Endothelial cell of umbilical vein (primary cell): ENCODE measurements around the gene IFI6. TPM values are rescaled to one million over a fixed set of nuclear protein-coding genes. Genes with fewer than 3 reads are reported as not detected.

ENCODE experiments used
- BruUV-seq: library from RNA; stranded (reverse); fragments of 400-500 nt; replicated peaks from 2 replicates; lab custom pipeline; 2021; lab: Mats Ljungman, UMichigan
- CTCF ChIA-PET: fragments of 300-600, 350-600 bp; sonication (Branson Sonifier 250); formaldehyde crosslinking; loops from one replicate; lab custom pipeline; 2021; ENCODE audit warnings: antibody characterized with exemption, inconsistent platforms; lab: Charles Lee
- POLR2A ChIA-PET: fragments of 300-600, 350-600 bp; sonication (Branson Sonifier 250); formaldehyde crosslinking; loops from one replicate; lab custom pipeline; 2021; ENCODE audit warnings: antibody characterized with exemption, inconsistent platforms; lab: Charles Lee
- DNase-seq: peaks from one replicate; pipeline ENCODE4 v3.0.0-alpha.2; 2011; ENCODE audit warnings: low read depth, low spot score
- FAIRE-seq: peaks from 2 replicates; lab custom pipeline; 2011; peaks lifted over from hg19 to GRCh38; lab: Jason Lieb, UNC
- H2AFZ ChIP-seq: 2 replicates; pipeline ENCODE4 v1.6.0; 2012; ENCODE audit warnings: low read depth, low read length, control low read depth, inconsistent platforms
- H3K27ac ChIP-seq: 2 replicates; pipeline ENCODE4 v1.5.1; 2011; ENCODE audit warnings: low read depth, mild to moderate bottlenecking, control low read depth, low read length, moderate library complexity; ENCODE audit not compliant: insufficient read depth
- H3K27me3 ChIP-seq, 2 experiments: 2 replicates each; pipeline versions ENCODE4 v1.6.0 to v1.6.1; 2011; ENCODE audit warnings: low read length in 2 of 2, mixed read lengths in 1 of 2; ENCODE audit not compliant: control insufficient read depth in 2 of 2, insufficient read depth in 2 of 2
- H3K36me3 ChIP-seq, 2 experiments: 2 replicates in 1 of 2; 3 replicates in 1 of 2; pipeline ENCODE4 v1.5.1; 2011; ENCODE audit warnings: low read length in 2 of 2, mild to moderate bottlenecking in 1 of 2, moderate library complexity in 1 of 2; ENCODE audit not compliant: control insufficient read depth in 2 of 2, insufficient read depth in 2 of 2; ENCODE audit errors: extremely low read depth in 1 of 2
- H3K4me1 ChIP-seq: 3 replicates; pipeline ENCODE4 v1.5.1; 2011; ENCODE audit warnings: mild to moderate bottlenecking, low read length; ENCODE audit not compliant: control insufficient read depth, insufficient read depth; ENCODE audit errors: extremely low read depth
- H3K4me2 ChIP-seq: 2 replicates; pipeline ENCODE4 v1.6.1; 2011; ENCODE audit warnings: low read length, control low read depth, mixed read lengths; ENCODE audit not compliant: insufficient read depth
- H3K4me3 ChIP-seq, 3 experiments: fragments of 200-600 bp in 1 of 3; sonication (generic), shearing (Covaris generic) in 1 of 3; replicated peaks in 1 of 3; 2 replicates each; pipeline ENCODE4 v1.5.1; 2011 to 2016; ENCODE audit warnings: control low read depth in 3 of 3, low read length in 3 of 3, mild to moderate bottlenecking in 2 of 3, inconsistent platforms in 1 of 3, low read depth in 1 of 3, moderate library complexity in 1 of 3; ENCODE audit not compliant: insufficient read depth in 1 of 3
- H3K79me2 ChIP-seq: 2 replicates; pipeline ENCODE4 v1.6.0; 2012; ENCODE audit warnings: low read length, inconsistent platforms; ENCODE audit not compliant: control insufficient read depth, insufficient read depth
- H3K9ac ChIP-seq: replicated peaks from 2 replicates; pipeline ENCODE3; 2011; ENCODE audit warnings: low read length, control low read depth; ENCODE audit not compliant: insufficient read depth; ENCODE audit errors: extremely low read depth
- H3K9me1 ChIP-seq: replicated peaks from 3 replicates; pipeline ENCODE4 v1.6.0; 2011; ENCODE audit warnings: mild to moderate bottlenecking, low read length; ENCODE audit not compliant: control insufficient read depth, insufficient read depth; ENCODE audit errors: extremely low read depth
- H3K9me3 ChIP-seq: replicated peaks from 2 replicates; pipeline ENCODE4 v1.5.1; 2012; ENCODE audit warnings: low read length, inconsistent platforms; ENCODE audit not compliant: control insufficient read depth, insufficient read depth
- H4K20me1 ChIP-seq: replicated peaks from 2 replicates; pipeline ENCODE3; 2011; ENCODE audit warnings: mild to moderate bottlenecking, low read length; ENCODE audit not compliant: control insufficient read depth, insufficient read depth; ENCODE audit errors: extremely low read depth
- CTCF ChIP-seq, 2 donors: IDR thresholded peaks; 1 replicate in 1 of 2; 2 replicates in 1 of 2; pipeline ENCODE4 v1.5.1; 2011; ENCODE audit warnings: low read length in 2 of 2, mild to moderate bottlenecking in 2 of 2, moderate library complexity in 2 of 2, control low read depth in 1 of 2, inconsistent platforms in 1 of 2, low read depth in 1 of 2; ENCODE audit not compliant: insufficient read depth in 1 of 2; ENCODE audit errors: extremely low read depth in 1 of 2
- EZH2 ChIP-seq: IDR thresholded peaks from 2 replicates; pipeline ENCODE4 v1.6.1; 2012; ENCODE audit warnings: borderline replicate concordance, low read depth, mild to moderate bottlenecking, moderate library complexity, low read length, inconsistent platforms; ENCODE audit not compliant: severe bottlenecking
- FOS ChIP-seq: IDR thresholded peaks from 2 replicates; pipeline ENCODE4 v1.6.1; 2011; ENCODE audit warnings: mild to moderate bottlenecking, low read length, moderate library complexity, borderline replicate concordance; ENCODE audit not compliant: insufficient read depth
- GATA2 ChIP-seq: IDR thresholded peaks from 2 replicates; pipeline ENCODE4 v1.7.0; 2011; ENCODE audit warnings: low read depth, mild to moderate bottlenecking, moderate library complexity, mixed read lengths, low read length; ENCODE audit not compliant: insufficient read length, insufficient read depth
- JUN ChIP-seq: IDR thresholded peaks from 2 replicates; pipeline ENCODE4 v1.6.1; 2011; ENCODE audit warnings: borderline replicate concordance, low read depth; ENCODE audit not compliant: insufficient read length, insufficient read depth
- MYC ChIP-seq: IDR thresholded peaks from one replicate; pipeline ENCODE4 v1.6.1; 2011; ENCODE audit warnings: mild to moderate bottlenecking, low read depth, low read length
- POLR2A ChIP-seq: IDR thresholded peaks from 2 replicates; pipeline ENCODE4 v1.6.1; 2012; ENCODE audit warnings: low read depth, mild to moderate bottlenecking, control low read depth, low read length
- POLR2AphosphoS5 ChIP-seq: IDR thresholded peaks from 2 replicates; pipeline ENCODE4 v1.6.1; 2012; ENCODE audit warnings: low read depth, mild to moderate bottlenecking, control low read depth, low read length, moderate library complexity; ENCODE audit not compliant: insufficient read depth
- dilution Hi-C: fragments of 300-500 bp; cut with MboI; formaldehyde crosslinking; loops from one replicate; pipeline ENCODE4 v1.15.0; 2019; ENCODE audit warnings: low sequenced_read_pairs; ENCODE audit not compliant: extremely low pct_ligation_motif_present
- intact Hi-C: fragments of 100-400 bp; cut with micrococcal nuclease; formaldehyde crosslinking; loops from one replicate; pipeline ENCODE4 v1.10.0; 2022
- polyA plus RNA-seq, 4 experiments: library from polyadenylated mRNA; depleted of rRNA in 3 of 4; stranded (reverse) in 3 of 4; unstranded in 1 of 4; fragments of >200 nt; gene quantifications; 2 replicates each; pipeline versions ENCODE4 v1.2.1 to v1.2.3, GENCODE V29; 2011 to 2012; ENCODE audit warnings: missing spikeins in 1 of 4
- total RNA-seq: library from RNA; stranded (reverse); gene quantifications from 2 replicates; pipeline ENCODE4 v1.2.3, GENCODE V29; 2021
- TF ChIP-seq, protein P1 (sequence below): IDR thresholded peaks from 2 replicates; pipeline ENCODE4 v1.6.1; 2011; ENCODE audit not compliant: insufficient read depth, insufficient read length

IFI6 gene
- total and polyA plus RNA-seq, 2 donors (not counting 3 experiments of a cell fraction or from before 2014, with no cell fraction given): 28.4 to 47.9 TPM

DNA sequence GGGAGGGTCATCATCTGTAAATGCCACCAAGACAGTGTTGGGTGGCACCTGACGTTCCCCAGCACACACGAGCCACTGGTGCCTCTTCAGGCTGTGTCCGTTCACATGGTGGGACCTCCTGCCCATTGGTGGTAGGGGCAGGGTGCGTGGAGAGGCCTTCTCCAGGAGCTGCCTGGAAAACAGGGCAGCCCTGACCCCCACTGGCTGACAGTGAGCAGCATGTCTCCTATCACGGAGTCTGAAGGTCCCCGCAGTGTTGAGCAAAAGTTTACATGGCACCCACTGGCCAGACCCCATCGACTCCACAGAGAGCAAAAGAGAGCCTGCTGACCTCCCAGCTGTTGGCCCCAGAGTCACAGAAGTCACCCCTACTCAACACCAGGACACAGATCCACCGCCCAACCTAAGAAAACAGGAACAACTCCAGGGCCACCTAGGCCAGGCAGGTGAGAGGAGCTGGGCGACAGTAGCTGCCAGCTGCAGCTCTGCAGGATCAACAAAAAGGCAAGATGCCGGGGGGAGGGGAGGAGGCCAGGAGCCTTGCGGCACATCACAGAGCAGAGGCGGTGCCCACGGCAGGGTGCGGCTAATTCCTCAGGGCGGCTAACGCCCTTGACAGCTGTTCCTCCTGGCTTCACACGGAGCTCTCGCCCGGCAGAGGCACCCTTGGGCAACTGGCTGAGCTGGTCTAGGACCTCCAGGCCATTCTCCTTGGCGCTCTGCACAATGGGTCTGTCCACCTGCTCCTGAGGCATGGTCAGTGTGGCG is 14.4 kb upstream of the IFI6 start:
- FAIRE-seq: no peak
- Histone ChIP-seq H3K4me3 (no peak overlapping the region), H3K9me1 (no peaks in the 10 kb centered on the region), H3K79me2 (no peaks in the 10 kb centered on the region), H3K27ac (no peak overlapping the region), H3K27me3 (peaks cover 18 to 23% of the 10 kb centered on the region in 2 experiments), H3K9me3 (no peaks in the 10 kb centered on the region), H3K36me3 (no peaks in the 10 kb centered on the region), H4K20me1 (no peaks in the 10 kb centered on the region), H3K4me2 (no peak overlapping the region), H2AFZ (no peak overlapping the region), H3K9ac (no peak overlapping the region), H3K4me1 (no peaks in the 10 kb centered on the region)
- intact Hi-C loops: no loop called here
- dilution Hi-C loops: no loop called here
- DNase-seq: no peak
- ChIA-PET POLR2A (interaction anchor here (0.5 kb wide), 1 partner anchor 37 kb away, joined by 5 read pairs; no protein-coding TSS in a partner anchor), CTCF (interaction anchor here (4.8 kb wide), 1 partner anchor 17 kb away, joined by 16 read pairs; no protein-coding TSS in a partner anchor)
- TF ChIP-seq, protein P1, sequence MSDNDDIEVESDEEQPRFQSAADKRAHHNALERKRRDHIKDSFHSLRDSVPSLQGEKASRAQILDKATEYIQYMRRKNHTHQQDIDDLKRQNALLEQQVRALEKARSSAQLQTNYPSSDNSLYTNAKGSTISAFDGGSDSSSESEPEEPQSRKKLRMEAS: no peak
- TF ChIP-seq GATA2: no peak
- no peak for TF ChIP-seq POLR2AphosphoS5
- no peak for TF ChIP-seq POLR2A
- no peak for TF ChIP-seq MYC
- TF ChIP-seq FOS: no peak
- TF ChIP-seq EZH2: no peak
- TF ChIP-seq CTCF (IDR thresholded peaks at IDR 0.05; ENCODE audit: extremely low read depth in 1 of 2, insufficient read depth in 1 of 2, low read depth in 1 of 2, low read length in 2 of 2): no peak
- no peak for TF ChIP-seq JUN
- BruUV-seq: no TSS peak
